Fibroblast of lung (primary cell): ENCODE results near the gene DEFB108B.
A peak's percentile ranks its signal among the peaks of the same experiment; 100 is the strongest.
"Not testable (repeated sequence)": the region's sequence is repeated elsewhere in the genome, so short reads cannot be mapped to it uniquely, and the experiment has no call there.

Experiments
- EZH2 ChIP-seq: IDR thresholded peaks from 2 replicates; pipeline ENCODE4 v1.5.1; 2012; ENCODE audit warnings: low read length, control low read depth, mild to moderate bottlenecking; ENCODE audit errors: missing control alignments
- TF ChIP-seq, protein P1 (sequence below), 2 donors: IDR thresholded peaks in 1 of 2; conservative IDR thresholded peaks in 1 of 2; 1 replicate in 1 of 2; 2 replicates in 1 of 2; pipeline ENCODE4 v1.5.1; 2011 to 2012; ENCODE audit warnings: low read length in 2 of 2, control low read depth in 1 of 2, inconsistent platforms in 1 of 2, low read depth in 1 of 2, mild to moderate bottlenecking in 1 of 2

DNA sequence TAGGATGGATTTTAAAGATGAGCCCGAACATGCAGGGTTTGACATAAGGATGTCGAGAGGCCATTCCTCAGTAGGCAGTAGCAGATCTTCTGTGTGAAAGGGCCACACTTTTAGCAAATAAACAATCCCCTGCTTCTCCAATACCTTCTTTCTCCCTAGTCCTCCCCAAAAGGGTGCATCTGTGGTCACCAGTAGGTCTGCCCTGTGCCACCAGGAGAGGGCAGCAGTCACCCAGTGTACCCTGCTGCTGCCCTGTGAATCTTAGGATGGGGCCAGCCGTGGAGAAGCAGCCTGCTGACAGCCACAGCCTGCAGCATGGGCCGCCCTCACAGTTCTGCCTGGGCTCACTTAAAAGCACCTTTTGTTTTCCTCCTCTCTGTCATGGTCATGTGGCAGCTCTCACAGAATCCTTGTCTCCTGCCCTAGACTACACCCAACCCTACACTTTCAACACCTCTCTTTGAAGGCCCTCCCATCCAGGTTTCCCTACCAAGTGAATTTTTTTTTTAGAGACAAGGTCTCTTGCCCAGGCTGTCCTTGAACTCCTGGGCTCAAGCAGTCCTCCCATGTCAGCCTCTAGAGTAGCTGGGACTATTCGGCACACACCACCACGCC is 40.3 kb upstream of the DEFB108B start:
- TF ChIP-seq, protein P1, sequence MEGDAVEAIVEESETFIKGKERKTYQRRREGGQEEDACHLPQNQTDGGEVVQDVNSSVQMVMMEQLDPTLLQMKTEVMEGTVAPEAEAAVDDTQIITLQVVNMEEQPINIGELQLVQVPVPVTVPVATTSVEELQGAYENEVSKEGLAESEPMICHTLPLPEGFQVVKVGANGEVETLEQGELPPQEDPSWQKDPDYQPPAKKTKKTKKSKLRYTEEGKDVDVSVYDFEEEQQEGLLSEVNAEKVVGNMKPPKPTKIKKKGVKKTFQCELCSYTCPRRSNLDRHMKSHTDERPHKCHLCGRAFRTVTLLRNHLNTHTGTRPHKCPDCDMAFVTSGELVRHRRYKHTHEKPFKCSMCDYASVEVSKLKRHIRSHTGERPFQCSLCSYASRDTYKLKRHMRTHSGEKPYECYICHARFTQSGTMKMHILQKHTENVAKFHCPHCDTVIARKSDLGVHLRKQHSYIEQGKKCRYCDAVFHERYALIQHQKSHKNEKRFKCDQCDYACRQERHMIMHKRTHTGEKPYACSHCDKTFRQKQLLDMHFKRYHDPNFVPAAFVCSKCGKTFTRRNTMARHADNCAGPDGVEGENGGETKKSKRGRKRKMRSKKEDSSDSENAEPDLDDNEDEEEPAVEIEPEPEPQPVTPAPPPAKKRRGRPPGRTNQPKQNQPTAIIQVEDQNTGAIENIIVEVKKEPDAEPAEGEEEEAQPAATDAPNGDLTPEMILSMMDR (conservative IDR thresholded peaks at IDR 0.05 in 1 of 2, IDR thresholded peaks at IDR 0.05 in 1 of 2; ENCODE audit: low read depth in 1 of 2, low read length in 2 of 2) = peak; percentile 38 to 53
- TF ChIP-seq EZH2 = not testable (repeated sequence)
